GM23338 (cell line): ENCODE data around the gene PDLIM5. TPM values are rescaled to one million over a fixed set of nuclear protein-coding genes. Genes with fewer than 3 reads are reported as not detected.
A peak's percentile ranks its signal among the peaks of the same experiment; 100 is the strongest.

ENCODE experiments used
- ATAC-seq: fragments of 200-7000 bp; cut with Tn5 transposase; 3 replicates; pipeline ENCODE4 v1.9.1; 2020
- DNase-seq: peaks from one replicate; pipeline ENCODE4 v3.0.0-alpha.2; 2015; ENCODE audit warnings: low spot score
- H2AFZ ChIP-seq: fragments of 200-600 bp; sonication (generic); 2 replicates; pipeline ENCODE4 v1.8.0; 2016; ENCODE audit warnings: antibody characterized with exemption, mild to moderate bottlenecking, moderate library complexity
- H3F3A ChIP-seq: fragments of 200-600 bp; sonication (generic); replicated peaks from 2 replicates; pipeline ENCODE4 v1.8.0; 2017; ENCODE audit warnings: antibody characterized with exemption, mixed run types, low read depth
- H3K27ac ChIP-seq: fragments of 200-600 bp; sonication (generic); 2 replicates; pipeline ENCODE4 v1.6.1; 2016; ENCODE audit warnings: low read depth
- H3K27me3 ChIP-seq: fragments of 200-600 bp; sonication (generic); 2 replicates; pipeline ENCODE4 v1.8.0; 2016; ENCODE audit warnings: mild to moderate bottlenecking, mixed run types, moderate library complexity; ENCODE audit not compliant: insufficient read depth
- H3K36me3 ChIP-seq: fragments of 200-600 bp; sonication (generic); 2 replicates; pipeline ENCODE4 v1.8.0; 2016; ENCODE audit warnings: mild to moderate bottlenecking; ENCODE audit not compliant: insufficient read depth
- H3K4me1 ChIP-seq: fragments of 200-600 bp; sonication (generic); 2 replicates; pipeline ENCODE4 v1.8.0; 2016; ENCODE audit warnings: mild to moderate bottlenecking, moderate library complexity; ENCODE audit not compliant: insufficient read depth
- H3K4me2 ChIP-seq: fragments of 200-600 bp; sonication (generic); 2 replicates; pipeline ENCODE4 v1.7.1; 2017; ENCODE audit warnings: mixed run types
- H3K4me3 ChIP-seq: fragments of 200-600 bp; sonication (generic); 2 replicates; pipeline ENCODE4 v1.6.1; 2016; ENCODE audit warnings: mixed run types
- H3K79me2 ChIP-seq: fragments of 200-600 bp; sonication (generic); replicated peaks from 2 replicates; pipeline ENCODE4 v1.8.0; 2017; ENCODE audit warnings: mild to moderate bottlenecking; ENCODE audit not compliant: insufficient read depth
- H3K9me2 ChIP-seq: fragments of 200-600 bp; sonication (generic); 2 replicates; pipeline ENCODE4 v1.8.0; 2017; ENCODE audit not compliant: insufficient read depth
- H4K20me1 ChIP-seq: fragments of 200-600 bp; sonication (generic); replicated peaks from 2 replicates; pipeline ENCODE4 v1.8.0; 2017; ENCODE audit warnings: mild to moderate bottlenecking; ENCODE audit not compliant: insufficient read depth
- H3K27ac Mint-ChIP-seq: 2 replicates; pipeline ENCODE4 v1.8.0; 2020; ENCODE audit warnings: inconsistent platforms, mild to moderate bottlenecking, moderate library complexity, mixed read lengths
- H3K27me3 Mint-ChIP-seq: 3 replicates; pipeline ENCODE4 v1.8.0; 2022; ENCODE audit warnings: low read depth, mild to moderate bottlenecking, moderate library complexity, mixed read lengths, inconsistent platforms; ENCODE audit not compliant: insufficient read depth, poor library complexity
- H3K36me3 Mint-ChIP-seq: 3 replicates; pipeline ENCODE4 v1.8.0; 2021; ENCODE audit warnings: low read depth, mild to moderate bottlenecking, inconsistent platforms, moderate library complexity, mixed read lengths
- H3K4me1 Mint-ChIP-seq: 3 replicates; pipeline ENCODE4 v1.8.0; 2020; ENCODE audit warnings: mild to moderate bottlenecking, inconsistent platforms, mixed read lengths
- H3K4me3 Mint-ChIP-seq: 3 replicates; pipeline ENCODE4 v1.8.0; 2021; ENCODE audit warnings: moderate library complexity, mild to moderate bottlenecking, inconsistent platforms, mixed read lengths
- H3K9me3 Mint-ChIP-seq: 3 replicates; pipeline ENCODE4 v1.8.0; 2020; ENCODE audit warnings: moderate library complexity, mild to moderate bottlenecking, inconsistent platforms, mixed read lengths
- CREB1 ChIP-seq: fragments of 250-450 bp; sonication (Bioruptor Pico); IDR thresholded peaks from 2 replicates; pipeline ENCODE4 v1.5.0; 2020; ENCODE audit warnings: low read depth, mild to moderate bottlenecking, moderate library complexity
- CTCF ChIP-seq, 2 experiments: fragments of 200-600 bp in 1 of 2; sonication (generic) in 1 of 2; conservative IDR thresholded peaks; 2 replicates each; pipeline versions ENCODE4 v1.5.1 to v1.6.1; 2016 to 2017; ENCODE audit warnings: antibody characterized with exemption in 2 of 2, low read depth in 2 of 2, mild to moderate bottlenecking in 2 of 2, moderate library complexity in 1 of 2
- EZH2 ChIP-seq: fragments of 200-600 bp; sonication (generic); IDR thresholded peaks from one replicate; pipeline ENCODE4 v1.8.0; 2017; ENCODE audit warnings: antibody characterized with exemption, mild to moderate bottlenecking, low read depth; ENCODE audit not compliant: unreplicated experiment
- EZH2phosphoT487 ChIP-seq: fragments of 200-600 bp; sonication (generic); IDR thresholded peaks from one replicate; pipeline ENCODE4 v1.8.1; 2018; ENCODE audit warnings: antibody characterized with exemption; ENCODE audit not compliant: unreplicated experiment
- JUNB ChIP-seq: IDR thresholded peaks from one replicate; pipeline ENCODE4 v1.6.1; 2016; ENCODE audit warnings: antibody characterized with exemption; ENCODE audit not compliant: unreplicated experiment
- NANOG ChIP-seq: IDR thresholded peaks from 2 replicates; pipeline ENCODE4 v1.6.1; 2016; ENCODE audit warnings: antibody characterized with exemption, borderline replicate concordance
- POLR2AphosphoS5 ChIP-seq: IDR thresholded peaks from 2 replicates; pipeline ENCODE4 v1.6.1; 2016; ENCODE audit warnings: antibody characterized with exemption, low read depth
- STAT1 ChIP-seq: IDR thresholded peaks from one replicate; pipeline ENCODE4 v1.6.1; 2016; ENCODE audit warnings: antibody characterized with exemption; ENCODE audit not compliant: unreplicated experiment
- ZNF114 ChIP-seq: fragments of 250-450 bp; sonication (Bioruptor Pico); IDR thresholded peaks from 2 replicates; pipeline ENCODE4 v1.5.0; 2020; ENCODE audit warnings: mild to moderate bottlenecking, moderate library complexity
- ZNF331 ChIP-seq: fragments of 250-450 bp; sonication (Bioruptor Pico); IDR thresholded peaks from 2 replicates; pipeline ENCODE4 v1.5.0; 2020; ENCODE audit warnings: low read depth, mild to moderate bottlenecking, moderate library complexity
- polyA plus RNA-seq: library from polyadenylated mRNA; unstranded; fragments of >200 nt; fragmentation: Nextera tagmentation; extraction: Ambion mirVana; gene quantifications from 2 replicates; pipeline ENCODE4 v1.2.1, GENCODE V29; 2016
- total RNA-seq: library from RNA; depleted of rRNA; stranded (reverse); fragments of >200 nt; shearing (Covaris generic); gene quantifications from 2 replicates; pipeline ENCODE4 v1.2.3, GENCODE V29; 2014
- TF ChIP-seq, protein P1 (sequence below): fragments of 250-450 bp; sonication (Bioruptor Pico); IDR thresholded peaks from 2 replicates; pipeline ENCODE4 v1.5.0; 2020; ENCODE audit warnings: mild to moderate bottlenecking, moderate library complexity
- TF ChIP-seq, protein P2 (sequence below): IDR thresholded peaks from one replicate; pipeline ENCODE4 v1.6.1; 2018; ENCODE audit warnings: antibody characterized with exemption; ENCODE audit not compliant: unreplicated experiment

PDLIM5 gene
- total and polyA plus RNA-seq, 2 experiments from 2014 or later = 45.2 to 53.0 TPM

DNA sequence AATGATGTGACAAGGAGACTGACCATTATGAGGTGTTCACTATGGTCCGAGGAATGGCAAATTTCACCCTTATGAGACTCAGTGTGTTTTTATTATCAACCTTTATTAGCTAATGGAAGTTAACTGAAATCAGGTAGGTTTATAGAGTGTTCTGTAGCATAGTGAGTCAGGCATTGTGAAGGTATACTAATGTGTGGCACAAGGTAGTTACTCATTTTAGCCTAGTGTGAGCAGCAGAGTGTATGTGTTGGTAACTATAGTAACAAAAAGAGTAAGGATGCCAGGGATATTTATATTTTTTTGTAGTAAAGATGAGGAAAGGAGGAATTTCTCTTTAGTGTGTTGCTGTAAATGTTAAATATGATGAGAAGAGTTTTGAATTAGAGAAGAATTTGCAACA is 12.0 kb downstream of the PDLIM5 start:
- Mint-ChIP-seq H3K27ac (peak overlapping the region; percentile 12), H3K9me3 (no peaks in the 10 kb centered on the region), H3K4me3 (no peak overlapping the region), H3K27me3 (peaks cover 6% of the 10 kb centered on the region), H3K36me3 (no peaks in the 10 kb centered on the region), H3K4me1 (peaks cover 43% of the 10 kb centered on the region)
- Histone ChIP-seq H3K4me3 (no peak overlapping the region), H3K79me2 (peaks cover 74% of the 10 kb centered on the region), H3K9me2 (no peaks in the 10 kb centered on the region), H2AFZ (no peak overlapping the region), H3K27me3 (no peaks in the 10 kb centered on the region), H3K4me1 (peaks cover 33% of the 10 kb centered on the region), H3F3A (no peaks in the 10 kb centered on the region), H4K20me1 (no peaks in the 10 kb centered on the region), H3K4me2 (no peak overlapping the region), H3K36me3 (no peaks in the 10 kb centered on the region), H3K27ac (no peak overlapping the region)
- ATAC-seq = no peak
- no peak for DNase-seq
- TF ChIP-seq JUNB (no peak), NANOG (no peak)

- Mint-ChIP-seq H3K36me3 (peaks cover 15% of the 10 kb centered on the region), H3K4me3 (no peak overlapping the region), H3K4me1 (peaks cover 18% of the 10 kb centered on the region), H3K27ac (no peak overlapping the region), H3K9me3 (peaks cover 8% of the 10 kb centered on the region), H3K27me3 (peaks cover 1% of the 10 kb centered on the region)
- peaks cover 91% of the 10 kb centered on the region for H3K79me2 ChIP-seq
- H3K4me3 ChIP-seq = no peak overlapping the region
- peaks cover 9% of the 10 kb centered on the region for H3K36me3 ChIP-seq
- H3K27me3 ChIP-seq = no peaks in the 10 kb centered on the region
- H3K4me2 ChIP-seq = no peak overlapping the region
- DNase-seq (no peak), ATAC-seq (no peak)
- H3F3A ChIP-seq = no peaks in the 10 kb centered on the region
- no peaks in the 10 kb centered on the region for H4K20me1 ChIP-seq
- H3K4me1 ChIP-seq = peaks cover 7% of the 10 kb centered on the region
- no peaks in the 10 kb centered on the region for H3K9me2 ChIP-seq
- H2AFZ ChIP-seq = no peak overlapping the region
- no peak overlapping the region for H3K27ac ChIP-seq
- no peak for TF ChIP-seq CREB1 (CRISPR knock-in tag)
- no peak for TF ChIP-seq STAT1
- no peak for TF ChIP-seq ZNF114 (CRISPR knock-in tag)
- TF ChIP-seq ZNF331 (CRISPR knock-in tag) = no peak
- TF ChIP-seq CTCF (conservative IDR thresholded peaks at IDR 0.05; ENCODE audit: low read depth in 2 of 2) = no peak
- no peak for TF ChIP-seq NANOG
- TF ChIP-seq, protein P1, sequence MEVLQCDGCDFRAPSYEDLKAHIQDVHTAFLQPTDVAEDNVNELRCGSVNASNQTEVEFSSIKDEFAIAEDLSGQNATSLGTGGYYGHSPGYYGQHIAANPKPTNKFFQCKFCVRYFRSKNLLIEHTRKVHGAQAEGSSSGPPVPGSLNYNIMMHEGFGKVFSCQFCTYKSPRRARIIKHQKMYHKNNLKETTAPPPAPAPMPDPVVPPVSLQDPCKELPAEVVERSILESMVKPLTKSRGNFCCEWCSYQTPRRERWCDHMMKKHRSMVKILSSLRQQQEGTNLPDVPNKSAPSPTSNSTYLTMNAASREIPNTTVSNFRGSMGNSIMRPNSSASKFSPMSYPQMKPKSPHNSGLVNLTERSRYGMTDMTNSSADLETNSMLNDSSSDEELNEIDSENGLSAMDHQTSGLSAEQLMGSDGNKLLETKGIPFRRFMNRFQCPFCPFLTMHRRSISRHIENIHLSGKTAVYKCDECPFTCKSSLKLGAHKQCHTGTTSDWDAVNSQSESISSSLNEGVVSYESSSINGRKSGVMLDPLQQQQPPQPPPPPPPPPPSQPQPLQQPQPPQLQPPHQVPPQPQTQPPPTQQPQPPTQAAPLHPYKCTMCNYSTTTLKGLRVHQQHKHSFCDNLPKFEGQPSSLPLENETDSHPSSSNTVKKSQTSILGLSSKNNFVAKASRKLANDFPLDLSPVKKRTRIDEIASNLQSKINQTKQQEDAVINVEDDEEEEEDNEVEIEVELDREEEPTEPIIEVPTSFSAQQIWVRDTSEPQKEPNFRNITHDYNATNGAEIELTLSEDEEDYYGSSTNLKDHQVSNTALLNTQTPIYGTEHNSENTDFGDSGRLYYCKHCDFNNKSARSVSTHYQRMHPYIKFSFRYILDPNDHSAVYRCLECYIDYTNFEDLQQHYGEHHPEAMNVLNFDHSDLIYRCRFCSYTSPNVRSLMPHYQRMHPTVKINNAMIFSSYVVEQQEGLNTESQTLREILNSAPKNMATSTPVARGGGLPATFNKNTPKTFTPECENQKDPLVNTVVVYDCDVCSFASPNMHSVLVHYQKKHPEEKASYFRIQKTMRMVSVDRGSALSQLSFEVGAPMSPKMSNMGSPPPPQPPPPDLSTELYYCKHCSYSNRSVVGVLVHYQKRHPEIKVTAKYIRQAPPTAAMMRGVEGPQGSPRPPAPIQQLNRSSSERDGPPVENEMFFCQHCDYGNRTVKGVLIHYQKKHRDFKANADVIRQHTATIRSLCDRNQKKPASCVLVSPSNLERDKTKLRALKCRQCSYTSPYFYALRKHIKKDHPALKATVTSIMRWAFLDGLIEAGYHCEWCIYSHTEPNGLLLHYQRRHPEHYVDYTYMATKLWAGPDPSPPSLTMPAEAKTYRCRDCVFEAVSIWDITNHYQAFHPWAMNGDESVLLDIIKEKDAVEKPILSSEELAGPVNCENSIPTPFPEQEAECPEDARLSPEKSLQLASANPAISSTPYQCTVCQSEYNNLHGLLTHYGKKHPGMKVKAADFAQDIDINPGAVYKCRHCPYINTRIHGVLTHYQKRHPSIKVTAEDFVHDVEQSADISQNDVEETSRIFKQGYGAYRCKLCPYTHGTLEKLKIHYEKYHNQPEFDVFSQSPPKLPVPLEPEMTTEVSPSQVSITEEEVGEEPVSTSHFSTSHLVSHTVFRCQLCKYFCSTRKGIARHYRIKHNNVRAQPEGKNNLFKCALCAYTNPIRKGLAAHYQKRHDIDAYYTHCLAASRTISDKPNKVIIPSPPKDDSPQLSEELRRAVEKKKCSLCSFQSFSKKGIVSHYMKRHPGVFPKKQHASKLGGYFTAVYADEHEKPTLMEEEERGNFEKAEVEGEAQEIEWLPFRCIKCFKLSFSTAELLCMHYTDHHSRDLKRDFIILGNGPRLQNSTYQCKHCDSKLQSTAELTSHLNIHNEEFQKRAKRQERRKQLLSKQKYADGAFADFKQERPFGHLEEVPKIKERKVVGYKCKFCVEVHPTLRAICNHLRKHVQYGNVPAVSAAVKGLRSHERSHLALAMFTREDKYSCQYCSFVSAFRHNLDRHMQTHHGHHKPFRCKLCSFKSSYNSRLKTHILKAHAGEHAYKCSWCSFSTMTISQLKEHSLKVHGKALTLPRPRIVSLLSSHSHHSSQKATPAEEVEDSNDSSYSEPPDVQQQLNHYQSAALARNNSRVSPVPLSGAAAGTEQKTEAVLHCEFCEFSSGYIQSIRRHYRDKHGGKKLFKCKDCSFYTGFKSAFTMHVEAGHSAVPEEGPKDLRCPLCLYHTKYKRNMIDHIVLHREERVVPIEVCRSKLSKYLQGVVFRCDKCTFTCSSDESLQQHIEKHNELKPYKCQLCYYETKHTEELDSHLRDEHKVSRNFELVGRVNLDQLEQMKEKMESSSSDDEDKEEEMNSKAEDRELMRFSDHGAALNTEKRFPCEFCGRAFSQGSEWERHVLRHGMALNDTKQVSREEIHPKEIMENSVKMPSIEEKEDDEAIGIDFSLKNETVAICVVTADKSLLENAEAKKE = no peak
- TF ChIP-seq POLR2AphosphoS5 = no peak
- TF ChIP-seq EZH2phosphoT487 = no peak
- TF ChIP-seq, protein P2, sequence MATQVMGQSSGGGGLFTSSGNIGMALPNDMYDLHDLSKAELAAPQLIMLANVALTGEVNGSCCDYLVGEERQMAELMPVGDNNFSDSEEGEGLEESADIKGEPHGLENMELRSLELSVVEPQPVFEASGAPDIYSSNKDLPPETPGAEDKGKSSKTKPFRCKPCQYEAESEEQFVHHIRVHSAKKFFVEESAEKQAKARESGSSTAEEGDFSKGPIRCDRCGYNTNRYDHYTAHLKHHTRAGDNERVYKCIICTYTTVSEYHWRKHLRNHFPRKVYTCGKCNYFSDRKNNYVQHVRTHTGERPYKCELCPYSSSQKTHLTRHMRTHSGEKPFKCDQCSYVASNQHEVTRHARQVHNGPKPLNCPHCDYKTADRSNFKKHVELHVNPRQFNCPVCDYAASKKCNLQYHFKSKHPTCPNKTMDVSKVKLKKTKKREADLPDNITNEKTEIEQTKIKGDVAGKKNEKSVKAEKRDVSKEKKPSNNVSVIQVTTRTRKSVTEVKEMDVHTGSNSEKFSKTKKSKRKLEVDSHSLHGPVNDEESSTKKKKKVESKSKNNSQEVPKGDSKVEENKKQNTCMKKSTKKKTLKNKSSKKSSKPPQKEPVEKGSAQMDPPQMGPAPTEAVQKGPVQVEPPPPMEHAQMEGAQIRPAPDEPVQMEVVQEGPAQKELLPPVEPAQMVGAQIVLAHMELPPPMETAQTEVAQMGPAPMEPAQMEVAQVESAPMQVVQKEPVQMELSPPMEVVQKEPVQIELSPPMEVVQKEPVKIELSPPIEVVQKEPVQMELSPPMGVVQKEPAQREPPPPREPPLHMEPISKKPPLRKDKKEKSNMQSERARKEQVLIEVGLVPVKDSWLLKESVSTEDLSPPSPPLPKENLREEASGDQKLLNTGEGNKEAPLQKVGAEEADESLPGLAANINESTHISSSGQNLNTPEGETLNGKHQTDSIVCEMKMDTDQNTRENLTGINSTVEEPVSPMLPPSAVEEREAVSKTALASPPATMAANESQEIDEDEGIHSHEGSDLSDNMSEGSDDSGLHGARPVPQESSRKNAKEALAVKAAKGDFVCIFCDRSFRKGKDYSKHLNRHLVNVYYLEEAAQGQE = no peak
- TF ChIP-seq EZH2 = no peak
These were observed 14.6 kb downstream of the PDLIM5 start for GRCh38 chr4:94466371-94466770.
